HCT116 (cell line): ENCODE measurements around the gene LRRD1. TPM values are rescaled to one million over a fixed set of nuclear protein-coding genes. Genes with fewer than 3 reads are reported as not detected.

Experiments used
- ATAC-seq: fragments of 200-7000 bp; cut with Tn5 transposase; 2 replicates; pipeline ENCODE4 v1.9.1; 2020; ENCODE audit warnings: mild to moderate bottlenecking, moderate library complexity
- BruUV-seq: library from RNA; stranded (reverse); fragments of 400-500 nt; replicated peaks from 2 replicates; lab custom pipeline; 2021; lab: Mats Ljungman, UMichigan
- CTCF ChIA-PET: fragments of 300-600 bp; sonication (Branson Sonifier 250); formaldehyde crosslinking; loops from one replicate; lab custom pipeline; 2021; ENCODE audit warnings: antibody characterized with exemption; lab: Charles Lee
- POLR2A ChIA-PET: fragments of 300-600, 350-600 bp; sonication (Branson Sonifier 250); formaldehyde crosslinking; loops from one replicate; lab custom pipeline; 2021; ENCODE audit warnings: antibody characterized with exemption; lab: Charles Lee
- RAD21 ChIA-PET, 2 experiments: fragments of 300-600 bp; sonication (Branson Sonifier 250); formaldehyde crosslinking; loops; one replicate each; lab custom pipeline; 2023; ENCODE audit warnings: low total read pairs in 2 of 2; ENCODE audit not compliant: uncharacterized antibody in 2 of 2, unreplicated experiment in 2 of 2, low non-redundant PET in 1 of 2; lab: Charles Lee
- DNase-seq: peaks from one replicate; pipeline ENCODE4 v3.0.0-alpha.2; 2010; ENCODE audit warnings: low read depth, low spot score
- H2AFZ ChIP-seq: fragments of 200-600 bp; shearing (Covaris generic), sonication (generic); 2 replicates; pipeline ENCODE4 v1.6.1; 2017; ENCODE audit warnings: low read depth, mixed run types, mixed read lengths, antibody characterized with exemption, low read length; ENCODE audit not compliant: poor library complexity, severe bottlenecking
- H3K27ac ChIP-seq: 2 replicates; pipeline ENCODE4 v1.5.1; 2012; ENCODE audit warnings: low read depth, low read length
- H3K27me3 ChIP-seq: fragments of 200-600 bp; sonication (generic); 2 replicates; pipeline ENCODE4 v1.6.1; 2016; ENCODE audit warnings: mixed run types, low read length, mixed read lengths; ENCODE audit not compliant: insufficient read depth
- H3K36me3 ChIP-seq, 2 experiments: fragments of 200-500 bp in 1 of 2; fragments of 200-600 bp in 1 of 2; sonication (Bioruptor generic) in 1 of 2; sonication (generic) in 1 of 2; 2 replicates each; pipeline versions ENCODE4 v1.5.1 to v1.6.1; 2014 to 2016; ENCODE audit warnings: low read length in 2 of 2, inconsistent platforms in 1 of 2, mixed read lengths in 1 of 2, mixed run types in 1 of 2; ENCODE audit not compliant: insufficient read depth in 2 of 2, control insufficient read depth in 1 of 2
- H3K4me1 ChIP-seq, 2 experiments: fragments of 200-600 bp in 1 of 2; sonication (generic) in 1 of 2; 2 replicates each; pipeline versions ENCODE4 v1.5.1 to v1.6.1; 2012 to 2017; ENCODE audit warnings: low read length in 2 of 2, inconsistent platforms in 1 of 2, mild to moderate bottlenecking in 1 of 2, mixed read lengths in 1 of 2, mixed run types in 1 of 2, moderate library complexity in 1 of 2; ENCODE audit not compliant: insufficient read depth in 2 of 2, control insufficient read depth in 1 of 2
- H3K4me2 ChIP-seq: fragments of 200-600 bp; sonication (generic); 2 replicates; pipeline ENCODE4 v1.6.1; 2017; ENCODE audit warnings: mixed run types, low read length, mixed read lengths
- H3K4me3 ChIP-seq, 2 experiments: fragments of 200-600 bp in 1 of 2; sonication (generic) in 1 of 2; replicated peaks in 1 of 2; 2 replicates each; pipeline ENCODE4 v1.5.1; 2011 to 2016; ENCODE audit warnings: low read length in 2 of 2, control low read depth in 1 of 2, low read depth in 1 of 2, mild to moderate bottlenecking in 1 of 2, mixed read lengths in 1 of 2, mixed run types in 1 of 2
- H3K79me2 ChIP-seq: fragments of 200-600 bp; sonication (generic); 2 replicates; pipeline ENCODE4 v1.6.1; 2017; ENCODE audit warnings: mild to moderate bottlenecking, mixed run types, low read length, moderate library complexity, mixed read lengths; ENCODE audit not compliant: insufficient read depth
- H3K9ac ChIP-seq: fragments of 200-600 bp; sonication (generic); 2 replicates; pipeline ENCODE4 v1.6.1; 2016; ENCODE audit warnings: low read length, mixed read lengths
- H3K9me2 ChIP-seq: fragments of 200-600 bp; sonication (generic), shearing (Covaris generic); 2 replicates; pipeline ENCODE4 v1.6.1; 2017; ENCODE audit warnings: mixed run types, mild to moderate bottlenecking, moderate library complexity; ENCODE audit not compliant: insufficient read depth
- H3K9me3 ChIP-seq, 2 experiments: fragments of 200-500 bp in 1 of 2; fragments of 200-600 bp in 1 of 2; sonication (Bioruptor generic) in 1 of 2; sonication (generic) in 1 of 2; 2 replicates each; pipeline ENCODE4 v1.6.1; 2014 to 2017; ENCODE audit warnings: low read length in 2 of 2, mixed read lengths in 2 of 2, inconsistent platforms in 1 of 2, low read depth in 1 of 2, mild to moderate bottlenecking in 1 of 2, mixed run types in 1 of 2, moderate library complexity in 1 of 2; ENCODE audit not compliant: control insufficient read depth in 1 of 2, insufficient read depth in 1 of 2
- H4K20me1 ChIP-seq: fragments of 200-600 bp; sonication (generic), shearing (Covaris generic); 2 replicates; pipeline ENCODE4 v1.6.1; 2017; ENCODE audit warnings: mixed run types, mild to moderate bottlenecking, moderate library complexity; ENCODE audit not compliant: insufficient read depth
- CEBPB ChIP-seq: IDR thresholded peaks from 2 replicates; pipeline ENCODE4 v1.6.1; 2012; ENCODE audit warnings: low read depth
- EGR1 ChIP-seq: IDR thresholded peaks from 2 replicates; pipeline ENCODE4 v1.6.1; 2012; ENCODE audit warnings: low read depth
- ELF1 ChIP-seq: IDR thresholded peaks from 2 replicates; pipeline ENCODE4 v1.6.1; 2012; ENCODE audit warnings: low read depth, borderline replicate concordance
- EZH2phosphoT487 ChIP-seq: fragments of 200-600 bp; IDR thresholded peaks from 2 replicates; pipeline ENCODE4 v1.6.1; 2018; ENCODE audit warnings: antibody characterized with exemption, borderline replicate concordance
- FOSL1 ChIP-seq: IDR thresholded peaks from 2 replicates; pipeline ENCODE4 v1.6.1; 2012; ENCODE audit warnings: low read depth
- RAD21 ChIP-seq: IDR thresholded peaks from 2 replicates; pipeline ENCODE4 v1.6.1; 2012; ENCODE audit warnings: low read depth, mild to moderate bottlenecking
- REST ChIP-seq: IDR thresholded peaks from 2 replicates; pipeline ENCODE4 v1.6.1; 2012; ENCODE audit warnings: low read depth
- SP1 ChIP-seq: IDR thresholded peaks from 2 replicates; pipeline ENCODE4 v1.6.1; 2012; ENCODE audit warnings: low read depth
- YY1 ChIP-seq: IDR thresholded peaks from 2 replicates; pipeline ENCODE4 v1.6.1; 2011; ENCODE audit warnings: low read length, low read depth, moderate library complexity, mild to moderate bottlenecking; ENCODE audit not compliant: insufficient replicate concordance; ENCODE audit errors: extremely low read depth
- ZFX ChIP-seq: fragments of 450-650 bp; IDR thresholded peaks from 2 replicates; pipeline ENCODE4 v1.6.1; 2017
- intact Hi-C: fragments of 100-400 bp; cut with micrococcal nuclease; formaldehyde crosslinking; loops from 2 replicates; pipeline ENCODE4 v1.10.0; 2022
- total RNA-seq: library from RNA; stranded (reverse); gene quantifications from one replicate; pipeline ENCODE4 v1.2.1, GENCODE V29; 2021; ENCODE audit not compliant: unreplicated experiment
- TF ChIP-seq, protein P1 (sequence below): IDR thresholded peaks from 2 replicates; pipeline ENCODE4 v1.6.1; 2012
- TF ChIP-seq, protein P2 (sequence below): IDR thresholded peaks from 2 replicates; pipeline ENCODE4 v1.6.1; 2011; ENCODE audit warnings: mild to moderate bottlenecking, low read length, moderate library complexity; ENCODE audit not compliant: insufficient replicate concordance; ENCODE audit errors: extremely low read depth

Gene LRRD1
- total RNA-seq, 1 experiment from 2014 or later = not detected

- ChIA-PET POLR2A (no interaction called here), CTCF (no interaction called here), RAD21 (no interaction called here)
- TF ChIP-seq RAD21 (no peak), YY1 (no peak), CEBPB (no peak), ZFX (no peak)
- TF ChIP-seq, protein P1, sequence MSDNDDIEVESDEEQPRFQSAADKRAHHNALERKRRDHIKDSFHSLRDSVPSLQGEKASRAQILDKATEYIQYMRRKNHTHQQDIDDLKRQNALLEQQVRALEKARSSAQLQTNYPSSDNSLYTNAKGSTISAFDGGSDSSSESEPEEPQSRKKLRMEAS = no peak
- DNase-seq = no peak
- Histone ChIP-seq H3K27me3 (no peaks in the 10 kb centered on the region), H3K79me2 (peaks cover 63% of the 10 kb centered on the region), H3K4me2 (no peak overlapping the region), H3K4me1 (no peaks in the 10 kb centered on the region), H3K9me3 (no peaks in the 10 kb centered on the region), H2AFZ (no peak overlapping the region), H3K27ac (no peak overlapping the region), H3K4me3 (no peak overlapping the region), H3K9me2 (no peaks in the 10 kb centered on the region), H4K20me1 (peaks cover 8% of the 10 kb centered on the region), H3K36me3 (peaks cover 30 to 52% of the 10 kb centered on the region in 2 experiments; a peak in 3 of 4 replicates), H3K9ac (no peak overlapping the region)
- intact Hi-C loops = no loop called here
- BruUV-seq = no TSS peak
- no peak for ATAC-seq
These were observed 59.7 kb downstream of the LRRD1 start for GRCh38 chr7:92119213-92119759.

GRCh38 chr7:92116949-92117348 is 62.0 kb downstream of the LRRD1 start:
- DNase-seq (no peak), ATAC-seq (no peak)
- no peaks in the 10 kb centered on the region for H3K4me1 ChIP-seq
- no peak overlapping the region for H2AFZ ChIP-seq
- H3K9me3 ChIP-seq = no peaks in the 10 kb centered on the region
- ChIA-PET POLR2A (no interaction called here), RAD21 (no interaction called here), CTCF (no interaction called here)
- H4K20me1 ChIP-seq = peaks cover 8% of the 10 kb centered on the region
- intact Hi-C loops = no loop called here
- H3K9me2 ChIP-seq = no peaks in the 10 kb centered on the region
- no peak overlapping the region for H3K4me3 ChIP-seq
- H3K4me2 ChIP-seq = no peak overlapping the region
- H3K27me3 ChIP-seq = no peaks in the 10 kb centered on the region
- H3K9ac ChIP-seq = no peak overlapping the region
- TF ChIP-seq SP1 = no peak
- TF ChIP-seq, protein P2, sequence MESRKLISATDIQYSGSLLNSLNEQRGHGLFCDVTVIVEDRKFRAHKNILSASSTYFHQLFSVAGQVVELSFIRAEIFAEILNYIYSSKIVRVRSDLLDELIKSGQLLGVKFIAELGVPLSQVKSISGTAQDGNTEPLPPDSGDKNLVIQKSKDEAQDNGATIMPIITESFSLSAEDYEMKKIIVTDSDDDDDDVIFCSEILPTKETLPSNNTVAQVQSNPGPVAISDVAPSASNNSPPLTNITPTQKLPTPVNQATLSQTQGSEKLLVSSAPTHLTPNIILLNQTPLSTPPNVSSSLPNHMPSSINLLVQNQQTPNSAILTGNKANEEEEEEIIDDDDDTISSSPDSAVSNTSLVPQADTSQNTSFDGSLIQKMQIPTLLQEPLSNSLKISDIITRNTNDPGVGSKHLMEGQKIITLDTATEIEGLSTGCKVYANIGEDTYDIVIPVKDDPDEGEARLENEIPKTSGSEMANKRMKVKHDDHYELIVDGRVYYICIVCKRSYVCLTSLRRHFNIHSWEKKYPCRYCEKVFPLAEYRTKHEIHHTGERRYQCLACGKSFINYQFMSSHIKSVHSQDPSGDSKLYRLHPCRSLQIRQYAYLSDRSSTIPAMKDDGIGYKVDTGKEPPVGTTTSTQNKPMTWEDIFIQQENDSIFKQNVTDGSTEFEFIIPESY = no peak
- no peak for TF ChIP-seq ELF1
- TF ChIP-seq EZH2phosphoT487 = no peak
- no peak for TF ChIP-seq EGR1
- no peak for TF ChIP-seq FOSL1
- no peak for TF ChIP-seq RAD21
- no peak for TF ChIP-seq REST
- TF ChIP-seq ZFX = no peak
- TF ChIP-seq, protein P1 = no peak
- peaks cover 60% of the 10 kb centered on the region for H3K79me2 ChIP-seq
- peaks cover 18 to 30% of the 10 kb centered on the region in 2 experiments; a peak in 3 of 4 replicates for H3K36me3 ChIP-seq
- no peak overlapping the region for H3K27ac ChIP-seq
- no TSS peak for BruUV-seq
